Stimulated activated CD4-positive, alpha-beta T cell treated with anti-CD3 and anti-CD28 coated beads, TNF-alpha, amount 100 ng/mL, for 24 hours (primary cell): ENCODE measurements around the gene IL15RA.
"Not testable (repeated sequence)": the region's sequence is repeated elsewhere in the genome, so short reads cannot be mapped to it uniquely, and the experiment has no call there.

ENCODE experiments used
- DNase-seq, 3 experiments: peaks; one replicate each; pipeline ENCODE4 v3.0.0-alpha.2; 2020; ENCODE audit warnings: low read depth in 3 of 3

The IL15RA gene

GRCh38 chr10:5970527-5970926, 6.8 kb downstream of the IL15RA start:
- DNase-seq: no peak

- DNase-seq: no peak
These were observed 7.3 kb downstream of the IL15RA start for GRCh38 chr10:5970066-5970465.

DNA sequence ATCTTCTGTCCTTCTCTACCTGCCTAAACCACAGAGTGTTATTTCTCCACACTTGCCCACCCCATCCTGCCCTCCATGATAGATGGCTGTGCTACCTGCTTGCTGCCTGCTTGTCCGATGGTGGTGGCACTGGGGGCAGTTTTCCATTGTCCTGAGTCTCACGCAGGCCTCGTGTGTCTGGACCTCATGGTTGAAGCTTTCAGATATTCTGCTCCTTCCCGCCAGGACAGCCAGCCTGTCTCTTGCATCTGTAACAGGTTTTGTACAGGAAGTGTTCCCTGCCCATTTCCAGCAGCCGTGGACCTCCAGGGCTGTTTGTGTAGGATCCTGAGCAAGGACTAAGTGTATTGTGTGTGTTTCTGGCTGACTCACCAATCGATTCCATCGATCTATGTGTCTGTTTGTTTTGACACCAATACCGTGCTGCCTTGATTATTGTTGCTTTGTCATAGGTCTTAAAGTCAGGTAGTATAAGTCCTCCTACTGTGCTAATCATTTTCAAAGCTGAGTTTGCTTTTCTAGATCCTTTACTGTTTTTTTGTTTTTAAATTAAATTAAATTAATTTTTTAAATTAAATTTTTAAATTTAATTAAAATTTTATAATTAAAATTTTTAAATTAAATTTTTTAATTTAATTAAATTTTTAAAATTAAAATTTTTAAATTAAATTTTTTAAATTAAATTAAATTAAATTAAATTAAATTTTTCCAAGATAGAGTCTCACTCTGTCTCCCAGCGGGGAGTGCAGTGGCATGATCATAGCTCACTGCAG, 8.5 kb downstream of the IL15RA start:
- DNase-seq: no peak

DNA sequence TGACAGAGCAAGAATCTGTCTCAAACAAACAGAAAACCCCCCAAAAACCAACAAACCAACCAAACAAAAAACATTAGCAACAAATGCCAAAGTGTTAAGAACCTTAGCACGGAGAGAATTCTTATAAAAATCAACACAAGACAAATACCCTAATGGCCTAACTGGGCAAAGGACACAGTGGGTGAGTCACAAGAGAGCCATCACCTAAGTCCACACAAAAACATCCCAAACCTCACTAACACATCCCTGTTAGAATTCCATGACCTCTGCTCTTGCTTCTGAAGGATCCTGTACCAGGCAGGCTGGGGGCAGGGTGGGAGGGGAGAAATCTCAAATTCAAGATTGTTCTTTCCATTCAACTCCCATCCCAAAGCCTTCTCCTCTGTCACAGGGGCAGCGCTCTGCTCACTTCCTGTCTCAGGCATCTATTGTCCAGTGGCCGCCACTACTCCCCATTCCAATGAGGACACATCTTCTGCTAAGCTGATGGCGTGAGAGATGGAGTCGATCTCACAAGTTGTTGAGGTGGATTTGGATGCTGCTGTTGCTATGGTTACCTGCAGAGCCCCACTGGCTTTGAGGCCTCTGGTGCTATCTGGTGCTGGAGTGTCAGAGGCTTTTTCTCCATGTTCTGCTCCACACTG, 9.2 kb downstream of the IL15RA start:
- no peak for DNase-seq

GRCh38 chr10:5965266-5965665, 12.1 kb downstream of the IL15RA start:
- no peak for DNase-seq

DNA sequence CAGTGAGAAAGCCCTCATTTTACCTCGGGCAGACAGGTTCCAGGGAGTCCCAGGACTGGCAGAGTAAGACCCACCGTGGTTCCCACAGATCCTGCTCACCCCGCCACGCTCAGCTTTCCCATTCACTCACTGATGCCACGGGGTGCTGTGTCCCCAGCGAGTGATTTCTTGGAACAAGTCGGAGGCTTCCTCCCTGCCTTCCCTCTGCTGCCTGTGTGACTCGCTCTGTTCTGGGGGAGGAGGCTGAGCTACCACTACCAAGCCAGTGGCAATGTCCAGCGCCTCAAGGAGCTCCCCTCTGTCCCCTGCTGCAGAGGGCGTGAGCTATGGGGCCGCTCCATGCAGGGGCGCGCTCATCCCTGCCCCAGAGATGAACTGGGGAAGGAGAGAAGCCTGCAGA, 12.6 kb downstream of the IL15RA start:
- DNase-seq: no peak

GRCh38 chr10:5963591-5963990, 13.8 kb downstream of the IL15RA start:
- no peak for DNase-seq

GRCh38 chr10:5963071-5963470, 14.3 kb downstream of the IL15RA start:
- no peak for DNase-seq

- DNase-seq: not testable (repeated sequence)
These were observed 14.9 kb downstream of the IL15RA start for GRCh38 chr10:5962358-5962940.

- DNase-seq: no peak
These were observed 15.8 kb downstream of the IL15RA start for GRCh38 chr10:5961405-5962100.

DNA sequence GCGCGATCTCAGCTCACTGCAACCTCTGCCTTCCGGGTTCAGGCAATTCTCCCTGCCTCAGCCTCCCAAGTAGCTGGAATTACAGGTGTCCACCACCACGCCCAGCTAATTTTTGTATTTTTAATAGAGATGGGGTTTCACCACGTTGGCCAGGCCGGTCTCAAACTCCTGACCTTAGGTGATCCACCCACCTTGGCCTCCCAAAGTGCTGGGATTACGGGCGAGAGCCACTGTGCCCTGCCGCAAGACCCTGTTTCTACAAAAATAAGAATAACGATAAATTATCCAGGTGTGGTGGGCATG, 16.4 kb downstream of the IL15RA start:
- DNase-seq: not testable (repeated sequence)

GRCh38 chr10:5960070-5960972, 17.0 kb downstream of the IL15RA start:
- no peak for DNase-seq

DNA sequence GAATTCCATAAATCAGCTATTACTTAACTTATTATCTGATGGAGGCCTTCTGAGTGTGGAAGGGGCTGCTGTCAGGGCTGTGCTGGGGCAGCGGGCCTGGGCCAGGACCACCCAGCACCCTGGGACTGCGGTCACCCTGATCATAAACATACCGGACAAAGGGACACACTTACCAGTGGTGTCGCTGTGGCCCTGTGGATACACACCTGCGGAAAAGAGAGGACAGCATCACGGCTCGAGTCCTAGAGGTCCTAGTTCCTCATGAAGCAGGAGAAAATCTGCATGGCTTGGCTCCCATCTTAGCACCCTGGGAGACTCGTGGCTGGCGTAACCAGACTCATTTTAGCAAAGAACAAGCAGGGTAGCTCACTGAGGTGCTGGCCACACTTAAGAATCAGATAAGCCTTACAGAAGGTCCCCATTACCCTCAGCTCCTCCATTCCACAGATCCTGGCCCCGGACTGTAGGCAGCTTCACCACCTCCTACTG, 17.7 kb downstream of the IL15RA start:
- no peak for DNase-seq

DNA sequence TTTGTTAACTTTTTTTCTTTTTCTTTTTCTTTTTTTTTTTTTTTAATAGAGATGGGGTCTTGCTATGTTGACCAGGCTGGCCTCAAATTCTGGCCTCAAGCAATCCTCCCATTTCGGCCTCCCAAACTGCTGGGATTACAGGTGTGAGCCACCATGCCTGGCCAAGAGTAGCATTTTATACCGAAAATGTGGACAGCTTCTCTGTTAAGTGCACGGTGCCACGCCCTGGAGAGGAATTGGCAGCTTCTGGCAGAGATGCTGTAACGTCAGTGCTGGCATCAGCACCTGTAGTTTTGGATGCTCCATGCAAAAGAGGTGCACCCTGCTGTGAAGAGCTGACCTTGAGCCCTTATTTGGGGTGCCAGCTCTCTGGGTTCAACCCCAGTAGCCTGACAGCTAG, 18.2 kb downstream of the IL15RA start:
- DNase-seq: no peak

GRCh38 chr10:5958675-5959074, 18.7 kb downstream of the IL15RA start:
- DNase-seq: no peak

DNA sequence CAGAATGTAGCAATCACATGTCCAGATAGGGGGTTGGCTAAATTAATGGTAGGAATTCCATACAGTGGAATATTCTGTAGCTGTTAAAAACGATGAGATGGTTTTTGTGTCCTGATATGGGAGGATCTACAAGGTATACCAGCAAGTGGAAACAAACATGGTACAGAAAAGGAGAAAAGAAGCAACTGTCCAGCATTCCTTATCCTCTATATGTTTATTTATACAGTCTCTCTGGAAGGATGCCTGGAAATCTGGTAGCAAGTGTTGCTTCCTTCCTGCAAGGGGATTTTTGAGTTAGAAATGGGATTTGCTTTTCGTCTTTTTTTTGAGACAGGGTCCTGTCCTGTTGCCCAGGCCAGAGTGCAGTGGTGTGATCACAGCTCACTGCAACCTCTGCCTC, 19.3 kb downstream of the IL15RA start:
- no peak for DNase-seq

GRCh38 chr10:5956146-5956936, 21.0 kb downstream of the IL15RA start:
- no peak for DNase-seq

- no peak for DNase-seq
These were observed 23.7 kb downstream of the IL15RA start for GRCh38 chr10:5953676-5954075.

DNA sequence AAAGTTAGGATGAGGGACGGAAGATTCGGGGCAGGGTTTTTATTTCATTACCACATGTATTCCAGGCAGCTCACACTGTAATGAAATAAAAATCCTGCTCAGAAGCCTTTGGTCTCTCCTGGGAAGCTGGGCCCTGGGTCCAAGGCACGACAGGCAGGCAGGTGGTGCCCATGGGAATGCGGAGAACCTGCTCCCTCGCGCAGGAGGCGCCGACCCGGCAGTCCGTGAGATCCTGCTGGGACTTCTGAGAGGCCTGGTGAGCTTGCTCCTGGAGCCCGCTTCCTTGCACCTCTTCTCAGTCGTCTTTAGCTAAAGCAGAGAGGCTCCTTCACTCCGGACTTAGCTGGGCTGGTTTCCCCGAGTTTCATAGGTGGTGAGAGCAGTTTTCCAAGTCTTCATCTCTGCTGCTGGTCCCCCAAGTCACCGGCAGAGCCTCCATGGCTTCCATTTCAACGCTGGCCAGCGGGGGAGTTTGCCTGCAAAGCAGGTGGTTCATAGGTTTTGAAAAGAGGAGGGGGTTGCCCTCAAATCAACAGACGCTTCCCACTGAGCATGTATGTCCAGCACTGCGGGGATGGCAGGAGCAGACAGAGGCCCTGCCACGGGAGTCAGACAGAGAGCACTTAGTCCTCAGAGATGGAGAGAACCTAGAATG, 24.5 kb downstream of the IL15RA start:
- DNase-seq: no peak

DNA sequence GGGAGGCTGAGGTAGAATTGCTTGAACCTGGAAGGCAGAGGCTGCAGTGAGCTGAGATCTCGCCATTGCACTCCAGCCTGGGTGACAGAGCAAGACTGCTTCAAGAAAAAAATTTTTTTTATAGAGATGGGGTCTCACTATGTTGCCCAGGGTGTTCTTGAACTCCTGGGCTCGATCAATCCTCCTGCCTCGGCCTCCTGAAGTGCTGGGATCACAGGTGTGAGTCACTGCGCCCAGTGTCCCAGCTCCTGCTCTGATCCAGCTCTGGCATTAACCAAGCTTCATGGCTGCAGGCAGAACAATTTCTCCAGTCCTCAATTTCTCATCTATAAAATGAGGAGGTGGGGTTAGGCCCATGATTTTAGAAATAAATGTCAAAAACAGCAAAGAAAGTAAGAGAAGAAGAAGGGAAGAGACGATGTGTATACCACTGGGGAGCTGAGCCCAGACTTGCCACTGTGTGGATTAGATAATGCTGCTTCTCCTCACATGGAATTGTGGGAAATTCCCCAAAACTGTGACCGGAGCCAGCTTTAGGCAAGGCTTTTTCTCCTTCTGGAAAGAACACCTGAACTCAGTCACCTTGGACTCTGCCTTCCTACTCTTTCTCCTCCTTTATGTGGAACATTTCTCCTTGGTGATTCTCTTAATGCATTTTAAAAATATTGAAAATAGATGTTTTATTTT, 25.5 kb downstream of the IL15RA start:
- DNase-seq: no peak
